Measurements from ENCODE around the gene RDH11. TPM values are rescaled to one million over a fixed set of nuclear protein-coding genes. Genes with fewer than 3 reads are reported as not detected.
"Not testable (repeated sequence)": the region's sequence is repeated elsewhere in the genome, so short reads cannot be mapped to it uniquely, and the experiment has no call there.

RDH11 gene
- total and polyA plus RNA-seq, 2 experiments from 2014 or later, result 41.7 to 92.2 TPM

GRCh38 chr14:67717048-67717447, 21.5 kb upstream of the RDH11 start:
- Histone ChIP-seq H3K27ac (no peak overlapping the region), H3K4me3 (no peak overlapping the region), H3K9me3 (ENCODE audit: low read depth) (no peaks in the 10 kb centered on the region), H3K4me1 (ENCODE audit: low read depth) (no peaks in the 10 kb centered on the region), H3K27me3 (peaks cover 10% of the 10 kb centered on the region), H3K36me3 (no peaks in the 10 kb centered on the region)
- no peak for DNase-seq (ENCODE audit: low read depth in 1 of 2, low spot score in 1 of 2)
- no peak for TF ChIP-seq CTCF (IDR thresholded peaks at IDR 0.05; ENCODE audit: low read depth, low read length)

- TF ChIP-seq CTCF (IDR thresholded peaks at IDR 0.05; ENCODE audit: low read depth, low read length), result no peak
- Histone ChIP-seq H3K9me3 (ENCODE audit: low read depth) (no peaks in the 10 kb centered on the region), H3K27me3 (no peaks in the 10 kb centered on the region), H3K4me1 (ENCODE audit: low read depth) (no peaks in the 10 kb centered on the region), H3K36me3 (no peaks in the 10 kb centered on the region), H3K27ac (no peak overlapping the region), H3K4me3 (no peak overlapping the region)
- DNase-seq (ENCODE audit: low read depth in 1 of 2, low spot score in 1 of 2), result no peak
Observed at GRCh38 chr14:67710209-67710608, 14.6 kb upstream of the RDH11 start.

GRCh38 chr14:67709796-67710195, 14.2 kb upstream of the RDH11 start:
- H3K4me3 ChIP-seq; H3K36me3 ChIP-seq; DNase-seq (ENCODE audit: low read depth in 1 of 2, low spot score in 1 of 2); H3K9me3 ChIP-seq (ENCODE audit: low read depth); H3K4me1 ChIP-seq (ENCODE audit: low read depth); H3K27me3 ChIP-seq; H3K27ac ChIP-seq: not testable (repeated sequence)

GRCh38 chr14:67709346-67709745, 13.8 kb upstream of the RDH11 start:
- not testable (repeated sequence) for H3K36me3 ChIP-seq; H3K4me3 ChIP-seq; DNase-seq (ENCODE audit: low read depth in 1 of 2, low spot score in 1 of 2); H3K9me3 ChIP-seq (ENCODE audit: low read depth); H3K27me3 ChIP-seq; H3K27ac ChIP-seq; H3K4me1 ChIP-seq (ENCODE audit: low read depth)

GRCh38 chr14:67705211-67705610, 9.6 kb upstream of the RDH11 start:
- Histone ChIP-seq H3K4me3 (no peak overlapping the region), H3K9me3 (ENCODE audit: low read depth) (no peaks in the 10 kb centered on the region)

GRCh38 chr14:67704484-67705089, 9.0 kb upstream of the RDH11 start:
- Histone ChIP-seq H3K4me3 (no peak overlapping the region), H3K27me3 (no peaks in the 10 kb centered on the region), H3K9me3 (ENCODE audit: low read depth) (no peaks in the 10 kb centered on the region), H3K27ac (no peak overlapping the region), H3K4me1 (ENCODE audit: low read depth) (no peaks in the 10 kb centered on the region), H3K36me3 (no peaks in the 10 kb centered on the region)
- DNase-seq (ENCODE audit: low read depth in 1 of 2, low spot score in 1 of 2), result peak; percentile 56 to 74
- TF ChIP-seq CTCF (IDR thresholded peaks at IDR 0.05; ENCODE audit: low read depth, low read length), result peak; percentile 77

More at GRCh38 chr14:67705211-67705610, 9.6 kb upstream of the RDH11 start:
- TF ChIP-seq CTCF (IDR thresholded peaks at IDR 0.05; ENCODE audit: low read depth, low read length), result no peak
- DNase-seq (ENCODE audit: low read depth in 1 of 2, low spot score in 1 of 2), result no peak
- Histone ChIP-seq H3K36me3 (no peaks in the 10 kb centered on the region), H3K27me3 (no peaks in the 10 kb centered on the region), H3K4me1 (ENCODE audit: low read depth) (no peaks in the 10 kb centered on the region), H3K27ac (no peak overlapping the region)

- Histone ChIP-seq H3K36me3 (no peaks in the 10 kb centered on the region), H3K27me3 (no peaks in the 10 kb centered on the region), H3K9me3 (ENCODE audit: low read depth) (no peaks in the 10 kb centered on the region), H3K4me1 (ENCODE audit: low read depth) (no peaks in the 10 kb centered on the region), H3K4me3 (no peak overlapping the region), H3K27ac (no peak overlapping the region)
- no peak for DNase-seq (ENCODE audit: low read depth in 1 of 2, low spot score in 1 of 2)
- no peak for TF ChIP-seq CTCF (IDR thresholded peaks at IDR 0.05; ENCODE audit: low read depth, low read length)
Observed at GRCh38 chr14:67703997-67704396, 8.4 kb upstream of the RDH11 start.

GRCh38 chr14:67701492-67701891, 5.9 kb upstream of the RDH11 start, which contains the start of gene RDH12:
TSS of gene RDH12 (plus strand) at chr14:67701886. CDS start at chr14:67722643, 20,757 bp downstream.
- H3K4me3 ChIP-seq; H3K27me3 ChIP-seq; H3K9me3 ChIP-seq (ENCODE audit: low read depth); H3K36me3 ChIP-seq; DNase-seq (ENCODE audit: low read depth in 1 of 2, low spot score in 1 of 2); H3K4me1 ChIP-seq (ENCODE audit: low read depth); H3K27ac ChIP-seq: not testable (repeated sequence)

Measured in cardiac muscle cell (in vitro differentiated cells and primary cell).